Lower leg skin (tissue), 4 donors: ENCODE results near the gene EID3. TPM values are rescaled to one million over a fixed set of nuclear protein-coding genes. Genes with fewer than 3 reads are reported as not detected.

ENCODE experiments used
- DNase-seq, 2 donors: peaks; one replicate each; pipeline ENCODE4 v3.0.0-alpha.2; 2019; ENCODE audit warnings: low spot score in 2 of 2
- H3K4me3 ChIP-seq: fragments of 200-600 bp; sonication (generic); 2 replicates; pipeline ENCODE4 v1.5.1; 2017; ENCODE audit warnings: mild to moderate bottlenecking, low read depth; ENCODE audit not compliant: poor library complexity, severe bottlenecking
- CTCF ChIP-seq, 3 donors: fragments of 450-650 bp; IDR thresholded peaks; one replicate each; pipeline ENCODE4 v1.5.1; 2016; ENCODE audit warnings: antibody characterized with exemption in 3 of 3, mild to moderate bottlenecking in 3 of 3, moderate library complexity in 2 of 3
- POLR2A ChIP-seq, 2 donors: fragments of 450-650 bp; IDR thresholded peaks; one replicate each; pipeline ENCODE4 v1.6.1; 2016 to 2017; ENCODE audit warnings: antibody characterized with exemption in 2 of 2, mild to moderate bottlenecking in 1 of 2, moderate library complexity in 1 of 2
- WGBS, 2 donors: methylation state at CpG; one replicate each; pipeline ENCODE4 v1.1.5; 2018; 5-methylcytosine and 5-hydroxymethylcytosine counted together
- intact Hi-C: fragments of 100-400 bp; cut with DNase I; formaldehyde crosslinking; loops from one replicate; pipeline ENCODE4 v1.15.0; 2023; ENCODE audit warnings: low total_unique reads
- total RNA-seq, 4 donors: library from RNA; depleted of rRNA; stranded (reverse); fragments of >200 nt; gene quantifications; one replicate each; pipeline ENCODE4 v1.1.0, GENCODE V29; 2016

Gene EID3
- total RNA-seq, 4 donors from 2014 or later, result 1.1 to 3.6 (median 3.1) TPM

GRCh38 chr12:104313568-104314241, 10.2 kb downstream of the EID3 start:
- H3K4me3 ChIP-seq, result no peak overlapping the region
- WGBS, 2 donors, result 71 to 81% methylated on average over 4 of the region's 4 CpGs
- TF ChIP-seq POLR2A (IDR thresholded peaks at IDR 0.05), result no peak
- no peak for TF ChIP-seq CTCF (IDR thresholded peaks at IDR 0.05)
- intact Hi-C loops, result no loop called here
- DNase-seq, result no peak

DNA sequence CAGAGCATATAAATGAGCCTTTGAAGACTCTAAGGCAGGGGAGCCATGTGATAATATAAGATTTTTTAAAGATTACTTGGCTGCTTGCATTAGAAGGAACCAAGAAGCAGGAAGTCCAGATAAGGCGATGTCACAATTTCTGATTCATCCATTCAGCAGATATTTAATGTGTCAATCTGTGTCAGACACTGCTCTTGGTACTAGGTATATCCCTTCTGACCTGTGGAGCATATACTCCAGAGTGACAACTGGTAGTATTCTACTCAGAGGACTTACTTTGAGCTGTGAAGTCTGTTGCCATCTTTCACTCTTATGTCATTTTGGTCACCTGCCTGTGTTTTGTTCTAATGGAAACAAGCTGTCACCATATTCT, 10.7 kb downstream of the EID3 start:
- no peak for DNase-seq

GRCh38 chr12:104315326-104316224, 12.0 kb downstream of the EID3 start:
- 78 to 88% methylated on average over 10 of the region's 10 CpGs for WGBS, 2 donors
- intact Hi-C loops, result no loop called here
- no peak for TF ChIP-seq POLR2A (IDR thresholded peaks at IDR 0.05)
- no peak for TF ChIP-seq CTCF (IDR thresholded peaks at IDR 0.05)

More for the DNA sequence above, 10.7 kb downstream of the EID3 start:
- TF ChIP-seq CTCF (IDR thresholded peaks at IDR 0.05) (no peak), POLR2A (IDR thresholded peaks at IDR 0.05) (no peak)
- WGBS, 2 donors, result 84 to 86% methylated on average over 1 of the region's 1 CpG
- intact Hi-C loops, result no loop called here
- H3K4me3 ChIP-seq, result no peak overlapping the region

GRCh38 chr12:104316936-104317335, 13.4 kb downstream of the EID3 start:
- no peak overlapping the region for H3K4me3 ChIP-seq
- no peak for TF ChIP-seq POLR2A (IDR thresholded peaks at IDR 0.05)
- no peak for TF ChIP-seq CTCF (IDR thresholded peaks at IDR 0.05)
- intact Hi-C loops, result no loop called here
- no peak for DNase-seq

More at GRCh38 chr12:104315326-104316224, 12.0 kb downstream of the EID3 start:
- no peak overlapping the region for H3K4me3 ChIP-seq
- DNase-seq, result no peak

DNA sequence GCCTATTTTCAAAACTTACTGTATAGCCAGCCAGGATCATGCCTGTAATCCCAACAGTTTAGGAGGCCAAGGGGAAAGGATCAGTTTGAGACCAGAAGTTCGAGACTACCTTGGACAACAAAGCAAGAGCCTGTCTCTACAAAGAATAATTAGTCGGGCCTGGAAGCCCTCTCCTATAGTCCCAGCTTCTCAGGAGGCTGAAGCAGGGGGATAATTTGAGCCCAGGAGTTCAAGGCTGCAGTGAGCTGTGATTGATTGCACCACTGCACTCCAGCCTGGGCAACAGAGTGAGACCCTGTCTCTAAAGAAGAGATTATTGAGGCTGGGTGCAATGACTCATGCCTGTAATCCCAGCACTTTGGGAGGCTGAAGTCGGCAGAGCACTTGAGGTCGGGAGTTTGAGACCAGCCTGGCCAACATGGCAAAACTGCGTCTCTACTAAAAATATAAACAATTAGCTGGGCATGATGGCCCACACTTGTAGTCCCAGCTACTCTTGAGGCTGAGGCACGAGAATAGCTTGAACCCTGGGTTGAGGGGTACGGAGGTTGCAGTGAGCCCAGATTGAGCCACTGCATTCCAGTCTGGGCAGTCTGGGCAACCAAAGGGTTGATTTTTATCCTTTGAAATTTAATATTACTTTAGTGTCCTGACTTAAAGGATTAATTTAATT, 14.1 kb downstream of the EID3 start:
- TF ChIP-seq POLR2A (IDR thresholded peaks at IDR 0.05) (no peak), CTCF (IDR thresholded peaks at IDR 0.05) (no peak)
- no peak for DNase-seq
- 97 to 98% methylated on average over 7 of the region's 7 CpGs for WGBS, 2 donors
- no peak overlapping the region for H3K4me3 ChIP-seq
- intact Hi-C loops, result no loop called here
